HepG2 (cell line): ENCODE measurements around the gene ITK. TPM values are rescaled to one million over a fixed set of nuclear protein-coding genes. Genes with fewer than 3 reads are reported as not detected.

Experiments used
- ATAC-seq: fragments of 200-7000 bp; cut with Tn5 transposase; 3 replicates; pipeline ENCODE4 v1.9.1; 2020; ENCODE audit warnings: mild to moderate bottlenecking, moderate library complexity
- BruUV-seq: library from RNA; stranded (reverse); fragments of 400-500 nt; replicated peaks from 2 replicates; lab custom pipeline; 2021; lab: Mats Ljungman, UMichigan
- CTCF ChIA-PET: fragments of 300-600 bp; formaldehyde crosslinking; extraction: SDS; loops from one replicate; lab custom pipeline; 2021; ENCODE audit warnings: low total read pairs, inconsistent platforms, low intra/inter-chr PET ratio; lab: Yijun Ruan, JAX
- POLR2A ChIA-PET: fragments of 350-600 bp; sonication (Branson Sonifier 250); formaldehyde crosslinking; loops from one replicate; lab custom pipeline; 2020; ENCODE audit warnings: antibody characterized with exemption, inconsistent platforms; lab: Yijun Ruan, JAX
- DNase-seq: peaks from one replicate; pipeline ENCODE4 v3.0.0-alpha.2; 2015; ENCODE audit warnings: low spot score
- FAIRE-seq: peaks from 3 replicates; lab custom pipeline; 2011; peaks lifted over from hg19 to GRCh38; lab: Jason Lieb, UNC
- H2AFZ ChIP-seq: one replicate; pipeline ENCODE4 v1.6.1; 2011; ENCODE audit warnings: low read length, inconsistent platforms
- H3K27ac ChIP-seq: fragments of 300-600 bp; 3 replicates; pipeline ENCODE4 v1.8.0; 2011; ENCODE audit warnings: mixed run types, mild to moderate bottlenecking, mixed read lengths, low read length, inconsistent platforms; ENCODE audit not compliant: insufficient read depth; ENCODE audit errors: extremely low read length
- H3K27me3 ChIP-seq, 2 experiments: fragments of 200-600 bp in 1 of 2; 2 replicates in 1 of 2; 3 replicates in 1 of 2; pipeline versions ENCODE4 v1.6.0 to v1.8.0; 2011; ENCODE audit warnings: low read length in 2 of 2, mild to moderate bottlenecking in 2 of 2, moderate library complexity in 2 of 2, inconsistent platforms in 1 of 2; ENCODE audit not compliant: insufficient read depth in 2 of 2, control insufficient read depth in 1 of 2
- H3K36me3 ChIP-seq, 2 experiments: fragments of 200-600 bp in 1 of 2; replicated peaks in 1 of 2; 2 replicates in 1 of 2; 3 replicates in 1 of 2; pipeline versions ENCODE4 v1.5.1 to v1.8.0; 2011; ENCODE audit warnings: low read length in 2 of 2, inconsistent platforms in 1 of 2; ENCODE audit not compliant: insufficient read depth in 2 of 2, control insufficient read depth in 1 of 2
- H3K4me1 ChIP-seq: 2 replicates; pipeline ENCODE4 v1.5.1; 2012; ENCODE audit warnings: low read length, inconsistent platforms; ENCODE audit not compliant: insufficient read depth
- H3K4me2 ChIP-seq: 2 replicates; pipeline ENCODE4 v1.6.0; 2011; ENCODE audit warnings: low read depth, low read length, inconsistent platforms
- H3K4me3 ChIP-seq, 3 experiments: fragments of 200-600 bp in 1 of 3; sonication (generic), shearing (Covaris generic) in 1 of 3; replicated peaks in 1 of 3; 2 replicates each; pipeline ENCODE4 v1.5.1; 2011 to 2016; ENCODE audit warnings: low read length in 3 of 3, inconsistent platforms in 2 of 3, low read depth in 2 of 3, mild to moderate bottlenecking in 2 of 3, control low read depth in 1 of 3, mixed read lengths in 1 of 3; ENCODE audit not compliant: insufficient read depth in 1 of 3
- H3K79me2 ChIP-seq: one replicate; pipeline ENCODE4 v1.6.1; 2011; ENCODE audit warnings: low read length, inconsistent platforms; ENCODE audit not compliant: insufficient read depth
- H3K9ac ChIP-seq: 2 replicates; pipeline ENCODE4 v1.6.0; 2011; ENCODE audit warnings: mild to moderate bottlenecking, low read depth, low read length, inconsistent platforms; ENCODE audit not compliant: insufficient read depth
- H3K9me3 ChIP-seq: 2 replicates; pipeline ENCODE4 v1.5.1; 2012; ENCODE audit warnings: mild to moderate bottlenecking, low read length
- H4K20me1 ChIP-seq: 2 replicates; pipeline ENCODE4 v1.6.0; 2011; ENCODE audit warnings: inconsistent platforms, mild to moderate bottlenecking, low read length, moderate library complexity; ENCODE audit not compliant: insufficient read depth
- KMT2B ChIP-seq: IDR thresholded peaks from 2 replicates; pipeline ENCODE4 v1.6.1; 2016; ENCODE audit warnings: missing genetic modification reagents, missing compliant biosample characterization
- MLXIP ChIP-seq: sonication (generic); formaldehyde crosslinking; IDR thresholded peaks from 2 replicates; pipeline ENCODE4 v1.9.0; 2021; ENCODE audit warnings: missing genetic modification reagents, borderline replicate concordance
- NCOA2 ChIP-seq: sonication (generic); formaldehyde crosslinking; IDR thresholded peaks from 2 replicates; pipeline ENCODE4 v1.8.0; 2022; ENCODE audit warnings: inconsistent platforms
- RNF2 ChIP-seq: fragments of 450-650 bp; conservative IDR thresholded peaks from 2 replicates; pipeline ENCODE4 v1.6.1; 2016; ENCODE audit warnings: low read depth
- SNAPC4 ChIP-seq: sonication (generic); formaldehyde crosslinking; IDR thresholded peaks from 2 replicates; pipeline ENCODE4 v1.4.0; 2020; ENCODE audit warnings: mild to moderate bottlenecking, missing genetic modification reagents
- SOX6 ChIP-seq, 2 experiments: fragments of 450-650 bp in 1 of 2; sonication (generic) in 1 of 2; formaldehyde crosslinking in 1 of 2; IDR thresholded peaks; 2 replicates each; pipeline versions ENCODE4 v1.4.0 to v1.6.1; 2017 to 2020; ENCODE audit warnings: antibody characterized with exemption in 1 of 2, mild to moderate bottlenecking in 1 of 2, missing genetic modification reagents in 1 of 2
- TBX3 ChIP-seq: fragments of 450-650 bp; IDR thresholded peaks from 2 replicates; pipeline ENCODE4 v1.6.1; 2017; ENCODE audit warnings: antibody characterized with exemption, mild to moderate bottlenecking, inconsistent platforms, borderline replicate concordance
- ZMAT3 ChIP-seq: sonication (generic); formaldehyde crosslinking; conservative IDR thresholded peaks from 2 replicates; pipeline ENCODE4 v1.7.0; 2021; ENCODE audit warnings: missing genetic modification reagents
- ZNF101 ChIP-seq: sonication (generic); formaldehyde crosslinking; IDR thresholded peaks from 2 replicates; pipeline ENCODE4 v1.4.0; 2020; ENCODE audit warnings: mild to moderate bottlenecking, low read depth, missing genetic modification reagents, borderline replicate concordance
- ZNF235 ChIP-seq: sonication (generic); formaldehyde crosslinking; IDR thresholded peaks from 2 replicates; pipeline ENCODE4 v1.8.1; 2023; ENCODE audit warnings: mild to moderate bottlenecking, missing genetic modification reagents, borderline replicate concordance
- ZNF460 ChIP-seq: sonication (generic); formaldehyde crosslinking; IDR thresholded peaks from 2 replicates; pipeline ENCODE4 v1.5.1; 2020; ENCODE audit warnings: missing genetic modification reagents, mild to moderate bottlenecking, borderline replicate concordance
- ZNF496 ChIP-seq: sonication (generic); formaldehyde crosslinking; IDR thresholded peaks from 2 replicates; pipeline ENCODE4 v1.8.1; 2023; ENCODE audit warnings: mild to moderate bottlenecking, moderate library complexity, missing genetic modification reagents; ENCODE audit not compliant: insufficient replicate concordance
- ZNF549 ChIP-seq: sonication (generic); formaldehyde crosslinking; IDR thresholded peaks from 2 replicates; pipeline ENCODE4 v1.5.0; 2020; ENCODE audit warnings: missing genetic modification reagents
- ZNF597 ChIP-seq: sonication (generic); formaldehyde crosslinking; IDR thresholded peaks from 2 replicates; pipeline ENCODE4 v1.5.0; 2020; ENCODE audit warnings: missing genetic modification reagents
- WGBS: methylation state at CpG from one replicate; pipeline ENCODE4 v1.1.6; 2017; ENCODE audit warnings: low lambda C conversion rate; 5-methylcytosine and 5-hydroxymethylcytosine counted together
- in situ Hi-C: cut with HindIII; loops from 2 replicates; pipeline ENCODE4 v1.10.0; 2017; ENCODE audit warnings: low pct_unique_long_range_greater_than_20kb; ENCODE audit not compliant: extremely low pct_ligation_motif_present
- intact Hi-C: fragments of 100-400 bp; cut with micrococcal nuclease; formaldehyde crosslinking; loops from one replicate; pipeline ENCODE4 v1.10.0; 2022; ENCODE audit not compliant: unreplicated experiment
- polyA plus RNA-seq, 8 experiments: library from polyadenylated mRNA; depleted of rRNA in 3 of 8; stranded (reverse) in 7 of 8; unstranded in 1 of 8; fragments of >200 nt; fragmentation: Illumina TruSeq in 4 of 8; extraction: Trizol in 4 of 8; gene quantifications; 2 replicates each; pipeline versions ENCODE4 v1.2.1 to v1.2.3, GENCODE V29; 2011 to 2016; ENCODE audit warnings: low read depth in 4 of 8, missing spikeins in 1 of 8, mixed read lengths in 1 of 8; ENCODE audit not compliant: insufficient read depth in 1 of 8
- total RNA-seq, 5 experiments: library from RNA; depleted of rRNA; stranded (reverse); fragments of >200 nt; fragmentation: Illumina TruSeq; extraction: Trizol; gene quantifications; 2 replicates each; pipeline ENCODE4 v1.2.3, GENCODE V29; 2016; ENCODE audit warnings: low read depth in 1 of 5

ITK gene
- total and polyA plus RNA-seq, 2 of the 13 experiments (the other 11 are each of a cell fraction or from before 2014, with no cell fraction given), result 0.01 TPM; not detected in 1

GRCh38 chr5:157137691-157138090 lies 42.9 kb upstream of the ITK start:
- CTCF ChIA-PET, result no interaction called here
- in situ Hi-C loops, result loop anchor here (25.0 kb wide), 3 partner anchors 300 to 1200 kb away; no protein-coding TSS in a partner anchor
- H3K9me3 ChIP-seq, result no peaks in the 10 kb centered on the region
- peaks cover 13% of the 10 kb centered on the region for H3K79me2 ChIP-seq
- no peak overlapping the region for H3K9ac ChIP-seq
- BruUV-seq, result no TSS peak
- H3K36me3 ChIP-seq, result peaks cover 0 to 23% of the 10 kb centered on the region in 2 experiments; a peak in 2 of 5 replicates
- no peak for DNase-seq
- H4K20me1 ChIP-seq, result no peaks in the 10 kb centered on the region
- H3K27me3 ChIP-seq, result no peaks in the 10 kb centered on the region
- H3K4me3 ChIP-seq, result no peak overlapping the region
- whole genome bisulfite sequencing, result 87% methylated on average over 6 of the region's 6 CpGs
- POLR2A ChIA-PET, result no interaction called here
- peaks cover 17% of the 10 kb centered on the region for H3K4me1 ChIP-seq
- H3K27ac ChIP-seq, result no peak overlapping the region
- intact Hi-C loops, result loop anchor here (10.0 kb wide), 2 partner anchors 443 to 1523 kb away; no protein-coding TSS in a partner anchor
- no peak overlapping the region for H2AFZ ChIP-seq
- no peak for ATAC-seq
- no peak for FAIRE-seq
- H3K4me2 ChIP-seq, result no peak overlapping the region
- no peak for TF ChIP-seq SOX6 (IDR thresholded peaks at IDR 0.05)
- no peak for TF ChIP-seq SOX6 (CRISPR knock-in tag; IDR thresholded peaks at IDR 0.05)
- TF ChIP-seq RNF2, result no peak
- TF ChIP-seq NCOA2 (CRISPR knock-in tag), result no peak
- TF ChIP-seq ZNF496 (CRISPR knock-in tag), result no peak
- TF ChIP-seq ZNF235 (CRISPR knock-in tag), result no peak
- no peak for TF ChIP-seq ZNF460 (CRISPR knock-in tag)
- no peak for TF ChIP-seq ZNF101 (CRISPR knock-in tag)
- no peak for TF ChIP-seq SNAPC4
- TF ChIP-seq MLXIP (CRISPR knock-in tag), result no peak
- no peak for TF ChIP-seq ZNF549
- TF ChIP-seq TBX3, result no peak
- no peak for TF ChIP-seq KMT2B (CRISPR knock-in tag)
- no peak for TF ChIP-seq ZMAT3 (CRISPR knock-in tag)
- TF ChIP-seq ZNF597 (CRISPR knock-in tag), result no peak
